DND-41 (cell line): Measurements from ENCODE around the gene PTPRN2.

ENCODE experiments used
- CTCF ChIP-seq: IDR thresholded peaks from 2 replicates; pipeline ENCODE4 v1.5.1; 2012; ENCODE audit warnings: borderline replicate concordance, low read length, moderate library complexity, mild to moderate bottlenecking; ENCODE audit not compliant: poor library complexity, severe bottlenecking; ENCODE audit errors: extremely low read depth
- EZH2 ChIP-seq: IDR thresholded peaks from 3 replicates; pipeline ENCODE4 v1.6.1; 2012; ENCODE audit warnings: borderline replicate concordance, low read depth, mild to moderate bottlenecking, moderate library complexity, low read length, inconsistent platforms; ENCODE audit not compliant: severe bottlenecking

- TF ChIP-seq CTCF (no peak), EZH2 (no peak)
Measured at GRCh38 chr7:157547102-157547501, 1040.5 kb downstream of the PTPRN2 start.
